Neural crest cell (in vitro differentiated cells): ENCODE measurements around the gene OR8D1. TPM values are rescaled to one million over a fixed set of nuclear protein-coding genes. Genes with fewer than 3 reads are reported as not detected.

Experiments used
- DNase-seq: peaks from one replicate; pipeline ENCODE4 v3.0.0; 2021; ENCODE audit warnings: low read depth, mixed read lengths, low spot score
- H3K27ac Mint-ChIP-seq: one replicate; pipeline ENCODE4 v1.8.0; 2021; ENCODE audit warnings: mild to moderate bottlenecking, mixed read lengths; ENCODE audit not compliant: unreplicated experiment
- H3K27me3 Mint-ChIP-seq: 2 replicates; pipeline ENCODE4 v1.8.0; 2021; ENCODE audit warnings: low read depth, mild to moderate bottlenecking, mixed read lengths
- H3K36me3 Mint-ChIP-seq: 2 replicates; pipeline ENCODE4 v1.8.0; 2021; ENCODE audit warnings: low read depth, mild to moderate bottlenecking, mixed read lengths
- H3K4me1 Mint-ChIP-seq: 2 replicates; pipeline ENCODE4 v1.8.0; 2021; ENCODE audit warnings: mixed read lengths
- H3K4me3 Mint-ChIP-seq: one replicate; pipeline ENCODE4 v1.8.0; 2021; ENCODE audit warnings: mild to moderate bottlenecking, mixed read lengths
- H3K9me3 Mint-ChIP-seq: 2 replicates; pipeline ENCODE4 v1.8.0; 2021; ENCODE audit warnings: mixed read lengths
- total RNA-seq: library from RNA; stranded (reverse); gene quantifications from 2 replicates; pipeline ENCODE4 v1.2.1, GENCODE V29; 2021
- TF ChIP-seq, protein P1 (sequence below): fragments of 200-600 bp; sonication (generic); conservative IDR thresholded peaks from 2 replicates; pipeline ENCODE4 v1.5.0; 2021; ENCODE audit warnings: antibody characterized with exemption, mild to moderate bottlenecking

Gene OR8D1
- total RNA-seq, 1 donor from 2014 or later = not detected

DNA sequence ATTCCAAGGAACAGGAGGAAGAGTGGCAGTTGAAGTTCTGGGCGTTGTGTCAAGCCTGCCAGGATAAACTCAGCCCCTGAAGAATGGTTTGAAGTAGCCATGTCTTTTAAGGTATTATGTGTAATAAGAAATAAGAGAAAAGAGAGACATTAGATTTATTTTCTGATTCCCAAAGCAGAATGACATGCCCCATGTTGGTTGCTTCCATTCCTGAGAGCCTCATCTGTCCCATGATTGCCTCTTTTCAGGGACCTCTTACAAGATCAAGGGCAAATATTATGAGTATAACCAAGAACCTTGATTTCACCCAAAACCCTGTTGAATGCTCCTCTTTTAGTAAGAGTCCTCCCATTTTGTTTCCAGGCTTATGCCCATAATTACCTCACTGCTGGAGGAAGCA is 6.3 kb upstream of the OR8D1 start, which contains the start of gene OR8D2:
Gene OR8D2 (minus strand): TSS at position 101 of the 400 bp plus-strand sequence. CDS start 0 bp downstream, at position 101.
- H3K4me3 Mint-ChIP-seq = no peak within 1 kb of the TSS
- H3K4me1 Mint-ChIP-seq = no peaks in the 10 kb centered on the region
- H3K27ac Mint-ChIP-seq = no peak within 1 kb of the TSS
- H3K9me3 Mint-ChIP-seq = no peaks in the 10 kb centered on the region
- TF ChIP-seq, protein P1, sequence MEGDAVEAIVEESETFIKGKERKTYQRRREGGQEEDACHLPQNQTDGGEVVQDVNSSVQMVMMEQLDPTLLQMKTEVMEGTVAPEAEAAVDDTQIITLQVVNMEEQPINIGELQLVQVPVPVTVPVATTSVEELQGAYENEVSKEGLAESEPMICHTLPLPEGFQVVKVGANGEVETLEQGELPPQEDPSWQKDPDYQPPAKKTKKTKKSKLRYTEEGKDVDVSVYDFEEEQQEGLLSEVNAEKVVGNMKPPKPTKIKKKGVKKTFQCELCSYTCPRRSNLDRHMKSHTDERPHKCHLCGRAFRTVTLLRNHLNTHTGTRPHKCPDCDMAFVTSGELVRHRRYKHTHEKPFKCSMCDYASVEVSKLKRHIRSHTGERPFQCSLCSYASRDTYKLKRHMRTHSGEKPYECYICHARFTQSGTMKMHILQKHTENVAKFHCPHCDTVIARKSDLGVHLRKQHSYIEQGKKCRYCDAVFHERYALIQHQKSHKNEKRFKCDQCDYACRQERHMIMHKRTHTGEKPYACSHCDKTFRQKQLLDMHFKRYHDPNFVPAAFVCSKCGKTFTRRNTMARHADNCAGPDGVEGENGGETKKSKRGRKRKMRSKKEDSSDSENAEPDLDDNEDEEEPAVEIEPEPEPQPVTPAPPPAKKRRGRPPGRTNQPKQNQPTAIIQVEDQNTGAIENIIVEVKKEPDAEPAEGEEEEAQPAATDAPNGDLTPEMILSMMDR = no peak
- DNase-seq = no peak
- no peaks in the 10 kb centered on the region for H3K36me3 Mint-ChIP-seq
- peaks cover 33% of the 10 kb centered on the region for H3K27me3 Mint-ChIP-seq

DNA sequence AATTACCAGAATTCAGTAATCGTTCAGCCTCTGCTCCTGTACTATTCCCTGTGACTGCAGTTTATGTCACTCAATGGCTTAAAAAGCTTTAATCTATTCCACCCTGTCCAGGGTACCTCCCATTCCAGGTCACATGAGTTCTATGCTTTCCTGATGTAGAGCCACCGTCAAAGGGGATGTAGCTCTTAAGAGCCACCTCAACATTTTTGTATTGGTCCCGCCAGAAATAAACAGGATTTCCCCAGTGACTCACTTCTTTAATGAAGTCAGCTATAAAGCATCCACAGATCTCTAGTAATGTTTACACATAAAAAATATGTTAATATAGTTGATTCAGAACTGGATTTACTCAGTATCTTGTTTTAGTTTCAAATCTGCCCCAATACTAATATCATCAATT is 1.3 kb upstream of the OR8D1 start:
- Mint-ChIP-seq H3K27ac (no peak overlapping the region), H3K4me1 (no peaks in the 10 kb centered on the region), H3K36me3 (no peaks in the 10 kb centered on the region), H3K4me3 (no peak overlapping the region), H3K27me3 (peaks cover 18% of the 10 kb centered on the region), H3K9me3 (no peaks in the 10 kb centered on the region)
- no peak for DNase-seq
- TF ChIP-seq, protein P1 = no peak

DNA sequence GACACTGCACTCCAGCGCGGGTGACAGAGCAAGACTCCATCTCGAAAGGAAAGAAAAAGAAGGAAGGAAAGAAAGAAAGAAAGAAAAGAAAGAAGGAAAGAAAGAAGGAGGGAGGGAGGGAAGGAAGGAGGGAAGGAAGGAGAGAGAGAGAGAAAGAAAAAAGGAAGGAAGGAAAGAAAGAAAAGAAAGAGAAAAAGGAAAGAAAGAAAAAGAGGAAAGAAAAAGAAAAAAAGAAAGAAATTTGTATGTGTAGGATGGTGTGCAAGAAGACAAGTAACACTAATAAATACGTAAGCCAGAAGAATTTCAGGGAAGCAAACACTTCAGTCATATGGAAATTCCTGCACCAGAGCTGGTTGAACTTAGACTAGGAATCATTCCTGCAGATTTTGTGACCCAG is 618 bp downstream of the OR8D1 start:
- TF ChIP-seq, protein P1 = no peak
- H3K27me3 Mint-ChIP-seq = peaks cover 15% of the 10 kb centered on the region
- H3K27ac Mint-ChIP-seq = no peak overlapping the region
- H3K9me3 Mint-ChIP-seq = no peaks in the 10 kb centered on the region
- H3K4me3 Mint-ChIP-seq = no peak overlapping the region
- DNase-seq = no peak
- H3K4me1 Mint-ChIP-seq = no peaks in the 10 kb centered on the region
- no peaks in the 10 kb centered on the region for H3K36me3 Mint-ChIP-seq

DNA sequence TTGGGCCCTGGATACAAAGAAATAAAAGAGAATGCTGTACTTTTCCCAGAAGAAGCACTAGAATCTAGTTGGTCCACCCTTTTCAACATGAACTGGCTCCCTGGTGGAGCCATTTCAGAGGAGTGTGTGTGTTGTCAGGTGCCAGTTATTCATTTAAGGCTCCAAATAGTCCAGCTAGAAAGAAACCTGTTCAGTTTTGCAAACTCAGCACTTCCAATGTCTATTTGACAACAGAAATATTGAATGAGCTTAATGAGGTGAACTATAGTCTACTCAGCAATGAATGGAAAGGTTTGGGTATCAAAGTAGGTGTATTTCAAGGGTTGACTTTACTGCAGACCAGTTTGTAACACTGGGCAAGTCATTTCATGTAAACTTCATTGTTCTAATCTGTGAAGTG is 2.1 kb downstream of the OR8D1 start:
- Mint-ChIP-seq H3K36me3 (no peaks in the 10 kb centered on the region), H3K4me3 (no peak overlapping the region), H3K9me3 (no peaks in the 10 kb centered on the region), H3K27ac (no peak overlapping the region), H3K4me1 (no peaks in the 10 kb centered on the region), H3K27me3 (peaks cover 11% of the 10 kb centered on the region)
- TF ChIP-seq, protein P1 = no peak
- DNase-seq = no peak

DNA sequence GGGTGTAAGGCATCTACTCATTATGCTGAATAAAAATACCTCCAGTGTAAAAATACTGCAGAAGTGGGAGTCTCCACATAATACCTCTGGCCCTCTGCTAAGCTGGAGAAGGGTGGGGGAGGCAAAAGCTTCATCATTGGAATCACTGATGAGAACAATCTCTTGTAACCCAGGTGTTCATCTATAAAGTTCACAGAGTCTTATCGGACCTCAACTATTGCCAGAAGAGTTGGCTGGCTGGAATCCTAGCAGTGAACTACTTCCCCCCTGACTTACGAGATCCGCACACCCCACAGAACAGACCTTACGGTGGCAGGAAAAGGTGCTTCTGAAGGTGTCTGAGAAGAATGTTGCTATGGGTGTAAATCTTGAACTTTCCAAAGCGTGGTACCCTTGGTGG is 2.5 kb downstream of the OR8D1 start:
- H3K27me3 Mint-ChIP-seq = peaks cover 9% of the 10 kb centered on the region
- H3K36me3 Mint-ChIP-seq = no peaks in the 10 kb centered on the region
- TF ChIP-seq, protein P1 = no peak
- no peak overlapping the region for H3K27ac Mint-ChIP-seq
- H3K4me3 Mint-ChIP-seq = no peak overlapping the region
- H3K9me3 Mint-ChIP-seq = no peaks in the 10 kb centered on the region
- H3K4me1 Mint-ChIP-seq = no peaks in the 10 kb centered on the region
- DNase-seq = no peak

DNA sequence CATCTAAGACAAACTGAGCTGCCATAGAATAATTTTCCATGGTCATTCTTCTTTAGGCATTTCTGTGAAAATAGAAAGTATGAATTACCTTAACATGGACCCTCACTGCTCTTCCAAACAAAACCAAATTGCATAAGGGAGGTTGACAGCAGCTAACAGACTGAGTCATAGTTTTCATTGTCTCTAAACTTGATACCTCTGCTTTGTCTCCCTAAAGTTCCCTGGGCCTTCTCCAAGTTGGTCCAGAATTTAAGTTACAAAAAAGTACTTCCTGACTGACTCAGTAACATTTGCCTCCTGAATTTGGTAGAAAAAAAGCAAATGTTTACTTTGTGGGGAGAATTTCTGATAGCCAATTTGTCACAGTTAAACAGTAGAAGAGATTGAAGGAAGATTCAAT is 3.0 kb downstream of the OR8D1 start:
- no peak overlapping the region for H3K27ac Mint-ChIP-seq
- peaks cover 9% of the 10 kb centered on the region for H3K27me3 Mint-ChIP-seq
- H3K4me3 Mint-ChIP-seq = no peak overlapping the region
- no peaks in the 10 kb centered on the region for H3K36me3 Mint-ChIP-seq
- H3K9me3 Mint-ChIP-seq = no peaks in the 10 kb centered on the region
- TF ChIP-seq, protein P1 = no peak
- DNase-seq = no peak
- no peaks in the 10 kb centered on the region for H3K4me1 Mint-ChIP-seq
